Activated CD4-positive, alpha-beta T cell treated with anti-CD3 and anti-CD28 coated beads, Interleukin-2, Interleukin-4, amounts not matched to agents 100 ng/mL and 50 ng/mL, durations not matched to agents 16 hours and 8 hours (primary cell): ENCODE measurements around the gene MBLAC1.

Experiments used
- DNase-seq: peaks from one replicate; pipeline ENCODE4 v3.0.0-alpha.2; 2020; ENCODE audit warnings: low spot score

The MBLAC1 gene

GRCh38 chr7:100126931-100127865, at the start of gene MBLAC1:
TSS of gene MBLAC1 (plus strand) at chr7:100126967. CDS start at chr7:100127396, 429 bp downstream.
- DNase-seq, result peak; percentile 93

GRCh38 chr7:100077205-100077604, 49.6 kb upstream of the MBLAC1 start:
- DNase-seq, result no peak

- DNase-seq, result no peak
These were observed 47.7 kb upstream of the MBLAC1 start for GRCh38 chr7:100079024-100079560.

GRCh38 chr7:100080907-100081534, 45.7 kb upstream of the MBLAC1 start:
- no peak for DNase-seq

GRCh38 chr7:100081535-100082102, 45.1 kb upstream of the MBLAC1 start, which contains the start of gene ZNF3:
TSS of gene ZNF3 (minus strand) at chr7:100081723. CDS start at chr7:100077357, 4,366 bp downstream.
- peak; percentile 99 for DNase-seq

GRCh38 chr7:100082978-100083377, 43.8 kb upstream of the MBLAC1 start:
- DNase-seq, result no peak

GRCh38 chr7:100085515-100085914, 41.3 kb upstream of the MBLAC1 start:
- DNase-seq, result no peak

- DNase-seq, result no peak
These were observed 39.6 kb upstream of the MBLAC1 start for GRCh38 chr7:100087055-100087750.

- no peak for DNase-seq
These were observed 38.6 kb upstream of the MBLAC1 start for GRCh38 chr7:100088095-100088620.

GRCh38 chr7:100088621-100089457, 37.9 kb upstream of the MBLAC1 start, which contains the start of gene COPS6:
TSS of gene COPS6 (plus strand) at chr7:100088969. CDS start at chr7:100088991, 22 bp downstream.
- DNase-seq, result peak; percentile 82

GRCh38 chr7:100089458-100090196, 37.1 kb upstream of the MBLAC1 start:
- DNase-seq, result no peak

- no peak for DNase-seq
These were observed 36.0 kb upstream of the MBLAC1 start for GRCh38 chr7:100090527-100091410.

- no peak for DNase-seq
These were observed 35.2 kb upstream of the MBLAC1 start for GRCh38 chr7:100091411-100092181.

GRCh38 chr7:100093054-100093453, 33.7 kb upstream of the MBLAC1 start:
- no peak for DNase-seq

- no peak for DNase-seq
These were observed 33.3 kb upstream of the MBLAC1 start for GRCh38 chr7:100093498-100093897.

GRCh38 chr7:100093925-100094486, 32.8 kb upstream of the MBLAC1 start:
- no peak for DNase-seq

GRCh38 chr7:100095289-100095688, 31.5 kb upstream of the MBLAC1 start:
- no peak for DNase-seq

- no peak for DNase-seq
These were observed 31.1 kb upstream of the MBLAC1 start for GRCh38 chr7:100095704-100096103.
